PFSK-1 (cell line): ENCODE measurements around the gene ANAPC2.

Source experiments
- FOXP2 ChIP-seq: optimal IDR thresholded peaks from 2 replicates; pipeline ENCODE3; 2011; ENCODE audit warnings: borderline replicate concordance, control low read depth, inconsistent platforms; ENCODE audit not compliant: insufficient read depth; ENCODE audit errors: extremely low read length, extremely low read depth
- POLR2AphosphoS5 ChIP-seq: IDR thresholded peaks from 2 replicates; pipeline ENCODE4 v1.6.1; 2012; ENCODE audit warnings: low read depth, mild to moderate bottlenecking, control low read depth, low read length, moderate library complexity
- REST ChIP-seq, 2 experiments: IDR thresholded peaks; 2 replicates each; pipeline versions ENCODE4 v1.6.1 to v1.8.0; 2011 to 2012; ENCODE audit warnings: low read depth in 2 of 2, low read length in 2 of 2, control low read depth in 1 of 2, inconsistent platforms in 1 of 2, mild to moderate bottlenecking in 1 of 2, moderate library complexity in 1 of 2; ENCODE audit not compliant: insufficient read depth in 1 of 2
- SIN3A ChIP-seq: IDR thresholded peaks from 2 replicates; pipeline ENCODE4 v1.6.1; 2012; ENCODE audit warnings: mild to moderate bottlenecking, low read length, moderate library complexity, borderline replicate concordance; ENCODE audit not compliant: insufficient read depth
- TAF1 ChIP-seq: IDR thresholded peaks from 2 replicates; pipeline ENCODE4 v1.6.1; 2012; ENCODE audit warnings: low read length, control low read depth, borderline replicate concordance; ENCODE audit not compliant: insufficient read depth

- TF ChIP-seq POLR2AphosphoS5 (no peak), TAF1 (no peak), REST (IDR thresholded peaks at IDR 0.05; ENCODE audit: insufficient read depth in 1 of 2, low read depth in 2 of 2, low read length in 2 of 2) (no peak), SIN3A (no peak), FOXP2 (no peak)
These were observed 58.1 kb downstream of the ANAPC2 start for GRCh38 chr9:137130176-137130755.
